Transverse colon (tissue), 4 donors: ENCODE data around the gene HUNK.

Source experiments
- CTCF ChIP-seq, 5 experiments: fragments of 200-600 bp in 3 of 5; fragments of 450-650 bp in 2 of 5; sonication (generic) in 3 of 5; IDR thresholded peaks; 1 replicate in 2 of 5; 2 replicates in 3 of 5; pipeline ENCODE4 v1.5.1; 2016 to 2017; ENCODE audit warnings: antibody characterized with exemption in 5 of 5, inconsistent platforms in 3 of 5, mild to moderate bottlenecking in 2 of 5, moderate library complexity in 1 of 5
- EP300 ChIP-seq: sonication (generic); formaldehyde crosslinking; IDR thresholded peaks from one replicate; pipeline ENCODE4 v1.6.1; 2017; ENCODE audit warnings: antibody characterized with exemption, low read depth
- POLR2A ChIP-seq: fragments of 450-650 bp; IDR thresholded peaks from one replicate; pipeline ENCODE4 v1.6.1; 2016; ENCODE audit warnings: antibody characterized with exemption, mild to moderate bottlenecking, moderate library complexity
- POLR2AphosphoS5 ChIP-seq, 3 donors: sonication (generic); formaldehyde crosslinking; IDR thresholded peaks; one replicate each; pipeline ENCODE4 v1.6.1; 2016; ENCODE audit warnings: antibody characterized with exemption in 3 of 3

- TF ChIP-seq CTCF (IDR thresholded peaks at IDR 0.05) (no peak), POLR2AphosphoS5 (IDR thresholded peaks at IDR 0.05) (no peak), POLR2A (no peak), EP300 (no peak)
These were observed 42.9 kb upstream of the HUNK start for GRCh38 chr21:31829736-31830472.
